Epidermal melanocyte (primary cell): Measurements from ENCODE around the gene ACOT8.
"Not testable (repeated sequence)": the region's sequence is repeated elsewhere in the genome, so short reads cannot be mapped to it uniquely, and the experiment has no call there.

ENCODE experiments used
- DNase-seq: peaks from one replicate; pipeline ENCODE4 v3.0.0; 2011; ENCODE audit warnings: low spot score; ENCODE audit not compliant: insufficient read length

Gene ACOT8

DNA sequence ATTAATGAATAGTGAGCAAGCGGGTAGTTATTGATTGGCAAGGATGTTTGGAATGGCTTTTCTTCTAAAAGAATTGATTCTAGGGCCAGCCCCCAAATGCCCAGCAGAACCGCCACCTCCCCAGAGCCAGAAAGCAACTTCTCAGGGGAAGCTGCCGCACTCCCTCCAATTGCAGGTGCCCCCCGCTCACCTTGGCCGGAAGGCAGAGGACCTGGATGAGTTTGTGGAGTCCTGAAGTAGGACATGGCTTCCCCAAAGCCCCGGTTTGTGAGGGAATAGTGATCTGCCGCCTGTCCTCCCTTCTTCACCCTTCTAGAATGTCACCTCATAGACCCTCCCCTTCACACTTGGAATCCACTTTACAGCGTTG is 30.1 kb upstream of the ACOT8 start, which contains the start of gene SPATA25:
Gene SPATA25 (minus strand): TSS at position 277 of the 370 bp plus-strand sequence. CDS start 32 bp downstream, at position 245.
- DNase-seq = no peak

DNA sequence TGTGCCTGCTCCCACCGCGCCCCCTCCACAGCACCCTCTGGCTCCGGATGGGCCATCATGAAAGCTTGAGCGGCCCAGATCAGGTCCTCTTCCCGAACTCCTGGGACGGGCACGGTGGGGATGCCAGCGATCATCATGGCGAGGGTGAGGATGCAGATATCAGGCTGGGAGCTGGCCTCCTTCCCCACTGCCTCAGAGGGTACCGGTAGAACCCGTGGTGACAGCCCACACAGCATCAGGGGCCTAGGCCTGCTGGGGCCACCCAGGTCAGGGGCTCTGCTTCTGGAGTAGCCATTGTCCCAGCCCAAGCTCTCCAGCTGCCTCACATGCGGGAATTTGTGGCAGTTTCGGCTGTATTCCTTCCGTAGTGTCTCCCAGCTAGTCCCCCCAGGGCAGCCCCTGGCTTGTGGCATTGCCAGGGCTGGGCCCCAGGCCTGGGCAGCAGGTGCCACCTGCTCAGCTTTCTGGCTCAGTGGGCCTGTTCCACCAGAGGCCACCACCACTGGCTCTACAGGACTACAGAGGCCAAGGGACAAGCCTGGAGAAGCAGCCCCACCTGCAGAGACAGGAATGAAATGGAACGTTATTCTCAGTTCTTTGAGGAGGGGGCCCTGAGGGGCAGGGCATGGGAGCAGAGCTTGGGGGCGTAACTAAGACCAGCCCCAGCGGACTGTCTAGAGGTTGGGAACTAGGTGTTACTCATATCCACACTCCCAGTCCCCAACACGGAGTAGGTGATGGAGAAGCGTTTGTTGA is 29.6 kb upstream of the ACOT8 start:
- DNase-seq = no peak

GRCh38 chr20:45883100-45883469 is 25.9 kb upstream of the ACOT8 start:
- DNase-seq = no peak

GRCh38 chr20:45882469-45883099 is 25.4 kb upstream of the ACOT8 start:
- no peak for DNase-seq

DNA sequence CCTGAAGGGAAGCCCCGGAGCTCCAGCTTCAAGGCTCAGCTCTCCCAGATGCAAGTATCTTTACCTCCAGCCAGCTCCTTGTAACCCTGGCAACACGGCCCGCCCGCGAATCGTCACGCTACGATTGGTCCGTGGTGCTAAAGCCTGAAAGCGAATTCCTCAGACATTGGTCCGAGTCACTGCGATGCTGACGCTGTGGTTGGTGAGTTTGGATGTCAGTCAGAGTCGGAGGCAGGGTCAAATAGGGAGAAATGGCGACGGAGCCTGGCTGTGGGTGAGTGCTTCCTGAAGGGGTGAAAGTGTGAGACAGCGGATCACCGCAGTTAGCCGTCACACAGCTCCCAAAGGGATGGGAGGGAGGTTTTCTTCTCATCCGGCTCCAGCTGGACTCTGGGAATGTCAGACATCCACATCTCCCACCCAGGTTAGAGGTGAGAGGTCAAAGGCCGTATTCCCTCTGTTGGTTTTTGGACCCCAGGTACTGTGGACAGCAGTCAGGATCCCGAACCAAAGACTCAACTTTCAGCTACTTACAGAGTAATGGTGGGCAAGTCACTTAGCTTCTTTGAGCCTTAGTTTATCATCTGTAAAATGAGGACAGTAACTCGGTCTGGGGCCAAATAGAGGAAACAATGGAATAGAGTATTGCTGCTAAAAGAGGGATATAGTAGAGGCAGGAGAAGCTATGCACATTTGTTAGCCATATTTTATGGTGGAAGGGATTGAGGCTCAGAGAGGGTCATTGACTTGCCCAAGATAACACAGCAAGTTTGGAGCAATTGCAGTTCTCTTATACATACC is 24.0 kb upstream of the ACOT8 start, which contains the start of gene ZSWIM1:
Gene ZSWIM1 (plus strand): TSS at position 240 of the 801 bp plus-strand sequence. CDS start 1,366 bp downstream, outside the sequence.
- DNase-seq = peak; percentile 100

GRCh38 chr20:45878076-45878761 is 21.0 kb upstream of the ACOT8 start:
- no peak for DNase-seq

DNA sequence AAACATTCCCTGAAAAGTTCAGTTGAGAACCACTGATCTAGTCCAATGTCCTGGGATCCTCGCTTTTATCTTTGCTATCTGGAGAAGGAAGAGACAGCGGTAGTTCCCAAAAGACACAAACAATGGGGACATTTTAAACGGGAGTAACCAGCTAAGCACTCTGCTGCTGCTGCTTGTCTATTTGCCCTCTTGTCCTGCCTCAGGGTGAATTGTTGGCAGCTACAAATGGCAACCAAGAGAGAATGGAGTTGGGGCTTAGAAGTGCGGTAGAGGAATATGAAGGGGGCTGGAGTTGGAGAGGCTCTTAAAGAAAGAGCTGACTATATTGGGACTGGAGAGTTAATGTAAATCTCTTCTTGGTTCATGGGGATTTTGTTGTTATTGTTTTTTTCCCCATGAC is 17.4 kb upstream of the ACOT8 start:
- no peak for DNase-seq

DNA sequence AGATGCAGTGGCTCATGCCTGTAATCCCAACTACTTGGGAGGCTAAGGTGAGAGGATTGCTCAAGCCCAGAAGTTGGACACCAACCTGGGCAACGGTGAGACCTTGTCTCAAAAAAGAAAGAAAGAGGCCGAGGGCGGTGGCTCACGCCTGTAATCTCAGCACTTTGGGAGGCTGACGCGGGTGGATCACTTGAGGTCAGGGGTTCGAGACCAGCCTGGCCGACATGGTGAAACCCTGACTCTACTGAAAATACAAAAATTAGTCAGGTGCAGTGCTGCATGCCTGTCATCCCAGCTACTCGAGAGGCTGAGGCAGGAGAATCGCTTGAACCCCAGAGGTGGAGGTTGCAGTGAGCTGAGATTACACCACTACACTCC is 16.9 kb upstream of the ACOT8 start:
- DNase-seq = not testable (repeated sequence)

GRCh38 chr20:45873409-45874103 is 16.4 kb upstream of the ACOT8 start:
- no peak for DNase-seq

- no peak for DNase-seq
Measured at GRCh38 chr20:45872626-45873025, 15.4 kb upstream of the ACOT8 start.

- no peak for DNase-seq
Measured at GRCh38 chr20:45867819-45868176, 10.6 kb upstream of the ACOT8 start.

DNA sequence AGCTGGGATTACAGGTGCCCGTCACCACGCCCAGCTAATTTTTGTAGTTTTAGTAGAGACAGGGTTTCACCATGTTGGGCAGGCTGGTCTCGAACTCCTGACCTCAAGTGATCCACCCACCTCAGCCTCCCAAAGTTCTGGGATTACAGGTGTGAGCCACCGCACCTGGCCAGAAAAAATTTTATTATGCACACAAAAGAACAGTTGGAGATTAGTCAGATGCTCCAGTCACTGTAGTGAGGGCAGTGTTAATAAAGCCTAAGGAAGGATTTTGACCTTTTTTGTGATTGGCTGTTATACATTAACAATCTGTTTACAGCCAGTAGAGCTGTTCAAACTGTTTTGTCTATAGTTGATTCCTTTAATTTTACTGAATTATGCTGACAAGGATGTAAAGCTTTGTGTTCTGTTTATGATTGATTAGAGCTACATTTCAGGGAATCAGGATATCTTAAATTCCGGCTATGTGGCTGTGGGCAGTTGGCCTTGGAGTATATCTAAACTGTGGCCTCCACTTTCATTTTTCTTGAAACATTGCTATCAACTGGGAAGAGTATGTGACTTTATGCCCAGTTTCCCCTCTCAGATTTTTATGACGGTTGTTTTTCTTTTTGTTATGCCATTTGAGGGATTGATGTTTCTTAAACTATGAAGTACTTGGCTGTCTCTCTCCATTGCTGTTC is 10.1 kb upstream of the ACOT8 start:
- DNase-seq = no peak

DNA sequence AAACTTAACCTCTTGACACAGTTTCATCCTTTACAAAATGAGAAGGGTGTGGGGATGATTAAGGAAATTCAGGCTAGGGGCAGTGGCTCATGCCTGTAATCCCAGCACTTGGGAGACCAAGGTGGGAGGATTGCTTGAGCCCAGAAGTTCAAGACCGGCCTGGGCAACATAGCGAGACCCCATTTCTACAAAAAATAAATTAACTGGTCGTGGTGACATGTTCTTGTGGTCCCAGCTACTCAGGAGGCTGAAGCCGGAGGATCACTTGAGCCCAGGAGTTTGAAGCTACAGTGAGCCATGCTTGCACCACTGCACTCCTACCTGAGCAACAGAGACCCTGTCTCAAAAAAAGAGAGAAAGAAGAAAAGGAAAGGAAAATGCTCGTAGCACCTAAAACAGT is 9.3 kb upstream of the ACOT8 start:
- no peak for DNase-seq

DNA sequence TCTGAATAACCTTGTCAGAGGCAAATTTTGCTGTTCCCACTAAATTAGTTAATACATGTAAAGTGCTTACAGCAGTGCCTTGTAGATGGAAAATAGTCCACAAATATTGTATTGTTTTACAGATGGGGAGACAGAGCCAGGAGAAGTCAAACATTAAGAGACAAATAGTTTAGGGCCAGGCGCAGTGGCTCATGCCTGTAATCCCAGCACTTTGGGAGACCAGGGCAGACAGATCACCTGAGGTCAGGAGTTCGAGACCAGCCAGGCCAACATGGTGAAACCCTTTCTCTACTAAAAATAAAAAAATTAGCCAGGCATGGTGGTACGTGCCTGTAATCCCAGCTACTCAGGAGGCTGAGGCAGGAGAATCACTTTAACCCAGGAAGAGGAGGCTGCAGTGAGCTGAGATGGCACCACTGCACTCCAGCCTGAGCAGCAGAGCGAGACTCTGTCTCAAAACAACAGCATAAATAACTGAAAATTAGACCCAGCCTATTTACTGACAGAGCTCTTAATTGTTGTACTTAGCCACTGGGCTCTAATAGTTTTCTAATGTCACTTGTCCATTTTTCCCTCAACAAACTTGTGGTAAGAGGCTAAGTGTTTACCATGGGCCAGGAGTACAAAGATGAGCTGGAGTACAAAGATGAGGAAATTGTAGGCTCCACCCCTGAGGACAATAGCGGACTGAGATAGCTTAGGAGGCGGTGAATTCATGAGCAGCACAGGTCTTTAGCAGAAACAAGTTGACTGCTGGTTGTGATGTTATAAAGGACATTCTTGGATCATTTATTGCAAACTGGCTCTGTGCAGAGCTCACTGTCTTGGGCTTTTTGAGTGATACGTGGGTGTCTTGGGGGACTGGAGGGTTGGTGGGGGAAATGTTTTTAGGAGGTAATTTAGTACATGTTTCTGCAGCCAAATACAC is 6.6 kb upstream of the ACOT8 start:
- no peak for DNase-seq

- DNase-seq = no peak
Measured at GRCh38 chr20:45861221-45862075, 4.3 kb upstream of the ACOT8 start.

DNA sequence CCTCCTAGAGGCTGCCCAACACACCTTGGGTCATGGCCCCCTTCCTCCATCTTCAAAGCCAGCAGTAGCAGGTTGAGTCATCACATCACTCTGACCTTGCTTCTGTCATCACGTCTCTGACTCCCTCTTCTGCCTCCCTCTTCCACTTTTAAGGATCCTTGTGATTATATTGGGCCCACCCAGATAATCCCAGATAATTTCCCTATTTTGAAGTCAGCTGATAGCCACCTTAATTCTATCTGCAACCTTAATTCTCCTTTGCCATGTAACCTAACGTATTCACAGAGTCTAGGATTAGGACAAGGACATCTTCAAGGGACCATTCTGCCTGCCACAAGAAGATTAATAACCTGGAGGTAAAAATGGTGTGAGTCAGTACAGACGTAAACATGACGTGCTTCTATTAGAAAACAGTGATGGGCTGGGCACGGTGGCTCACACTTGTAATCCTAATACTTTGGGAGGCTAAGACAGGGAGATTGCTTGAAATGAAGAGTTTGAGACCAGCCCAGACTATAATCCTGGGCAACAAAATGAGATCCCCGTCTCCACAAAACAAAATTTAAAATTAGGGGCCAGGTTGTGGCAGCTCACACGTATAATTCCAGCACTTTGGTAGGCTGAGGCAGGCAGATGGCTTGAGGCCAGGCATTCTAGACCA is 3.5 kb upstream of the ACOT8 start:
- DNase-seq = no peak

GRCh38 chr20:45859916-45860315 is 2.7 kb upstream of the ACOT8 start:
- DNase-seq = no peak

GRCh38 chr20:45857882-45858216 is 657 bp upstream of the ACOT8 start:
- DNase-seq = no peak
